ENCODE results near the gene TRAF4. TPM values are rescaled to one million over a fixed set of nuclear protein-coding genes. Genes with fewer than 3 reads are reported as not detected.
"Not testable (repeated sequence)": the region's sequence is repeated elsewhere in the genome, so short reads cannot be mapped to it uniquely, and the experiment has no call there.

Gene TRAF4
- total RNA-seq, 4 donors from 2014 or later: 18.4 to 42.8 (median 30.0) TPM

GRCh38 chr17:28723159-28723835, 20.5 kb upstream of the TRAF4 start:
- peaks cover 0 to 74% (median 48%) of the 10 kb centered on the region in 4 donors for H3K4me1 ChIP-seq
- no peak overlapping the region for H3K27ac ChIP-seq
- no peak for DNase-seq (ENCODE audit: low spot score in 2 of 2)
- 47 to 59% methylated on average over 6 of the region's 6 CpGs for WGBS, 2 donors
- TF ChIP-seq POLR2A (IDR thresholded peaks at IDR 0.05) (no peak), EP300 (IDR thresholded peaks at IDR 0.05) (no peak), CTCF (IDR thresholded peaks at IDR 0.05) (no peak)
- no peaks in the 10 kb centered on the region for H3K27me3 ChIP-seq
- peaks cover 6 to 41% (median 19%) of the 10 kb centered on the region in 3 donors for H3K36me3 ChIP-seq
- no peaks in the 10 kb centered on the region for H3K9me3 ChIP-seq
- H3K4me3 ChIP-seq: no peak overlapping the region

GRCh38 chr17:28723836-28724499, 19.8 kb upstream of the TRAF4 start:
- not testable (repeated sequence) for H3K27ac ChIP-seq; H3K4me3 ChIP-seq; H3K27me3 ChIP-seq; H3K9me3 ChIP-seq; DNase-seq (ENCODE audit: low spot score in 2 of 2)
- Histone ChIP-seq H3K4me1 (peaks cover 0 to 68% (median 42%) of the 10 kb centered on the region in 4 donors), H3K36me3 (peaks cover 6 to 41% (median 19%) of the 10 kb centered on the region in 3 donors)
- 63 to 64% methylated on average over 4 of the region's 4 CpGs for WGBS, 2 donors

GRCh38 chr17:28724500-28725165, 19.2 kb upstream of the TRAF4 start:
- 73 to 74% methylated on average over 10 of the region's 10 CpGs for WGBS, 2 donors
- Histone ChIP-seq H3K9me3 (no peaks in the 10 kb centered on the region), H3K4me1 (peaks cover 0 to 71% (median 40%) of the 10 kb centered on the region in 4 donors), H3K27ac (peak overlapping the region in 3 of 4 donors; percentile 88 to 100 (median 97)), H3K4me3 (no peak overlapping the region), H3K27me3 (no peaks in the 10 kb centered on the region), H3K36me3 (peaks cover 6 to 41% (median 19%) of the 10 kb centered on the region in 3 donors)
- no peak for DNase-seq (ENCODE audit: low spot score in 2 of 2)
- TF ChIP-seq EP300 (IDR thresholded peaks at IDR 0.05) (no peak), CTCF (IDR thresholded peaks at IDR 0.05) (no peak), POLR2A (IDR thresholded peaks at IDR 0.05) (no peak)

- Histone ChIP-seq H3K27me3 (no peaks in the 10 kb centered on the region), H3K36me3 (peaks cover 6 to 41% (median 19%) of the 10 kb centered on the region in 3 donors), H3K27ac (peak overlapping the region in 3 of 4 donors; percentile 88 to 100 (median 97)), H3K9me3 (no peaks in the 10 kb centered on the region), H3K4me3 (peak overlapping the region; percentile 41 to 85 (median 68)), H3K4me1 (peaks cover 0 to 73% (median 41%) of the 10 kb centered on the region in 4 donors)
- 23 to 30% methylated on average over 20 of the region's 20 CpGs for WGBS, 2 donors
- TF ChIP-seq EP300 (IDR thresholded peaks at IDR 0.05): peak in 1 of 2 donors; percentile 28
- no peak for TF ChIP-seq CTCF (IDR thresholded peaks at IDR 0.05)
- no peak for DNase-seq (ENCODE audit: low spot score in 2 of 2)
Observed at GRCh38 chr17:28725166-28725659, 18.6 kb upstream of the TRAF4 start.

GRCh38 chr17:28725660-28726225, 18.1 kb upstream of the TRAF4 start:
- Histone ChIP-seq H3K9me3 (no peaks in the 10 kb centered on the region), H3K4me1 (peaks cover 0 to 68% (median 38%) of the 10 kb centered on the region in 4 donors), H3K27me3 (no peaks in the 10 kb centered on the region), H3K36me3 (peaks cover 6 to 41% (median 19%) of the 10 kb centered on the region in 3 donors), H3K4me3 (peak overlapping the region; percentile 41 to 85 (median 68)), H3K27ac (peak overlapping the region; percentile 10 to 100 (median 92))
- 0 to 1% methylated on average over 2 to 21 of the region's 45 CpGs for WGBS, 2 donors
- TF ChIP-seq POLR2A (IDR thresholded peaks at IDR 0.05) (no peak), EP300 (IDR thresholded peaks at IDR 0.05) (no peak), CTCF (IDR thresholded peaks at IDR 0.05) (no peak)
- DNase-seq (ENCODE audit: low spot score in 2 of 2): no peak
